ENCODE data around the gene DLG4.

Gene DLG4

DNA sequence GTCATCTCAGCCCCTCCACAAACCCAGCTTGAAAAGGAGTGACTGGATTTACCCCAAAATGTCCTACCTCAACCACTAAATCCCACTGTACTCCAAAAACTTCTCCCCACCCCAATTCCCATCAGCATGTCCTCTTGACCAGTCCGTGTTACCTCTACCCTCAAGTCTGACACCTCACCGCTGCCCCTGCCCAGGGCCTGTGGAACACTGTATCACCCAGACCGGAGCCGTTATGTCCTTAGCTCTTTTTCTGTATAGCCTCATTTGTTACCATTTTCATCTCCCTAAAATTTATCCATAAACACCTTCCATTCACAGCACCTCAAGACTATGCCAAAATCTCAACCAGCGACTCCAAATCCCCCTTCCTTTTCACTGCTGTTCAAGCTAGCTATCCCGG lies 17.2 kb upstream of the DLG4 start:
- H3K4me3 ChIP-seq (ENCODE audit: control insufficient read depth, low read depth, low read length) = peak overlapping the region; percentile 73
- TF ChIP-seq, protein P1, sequence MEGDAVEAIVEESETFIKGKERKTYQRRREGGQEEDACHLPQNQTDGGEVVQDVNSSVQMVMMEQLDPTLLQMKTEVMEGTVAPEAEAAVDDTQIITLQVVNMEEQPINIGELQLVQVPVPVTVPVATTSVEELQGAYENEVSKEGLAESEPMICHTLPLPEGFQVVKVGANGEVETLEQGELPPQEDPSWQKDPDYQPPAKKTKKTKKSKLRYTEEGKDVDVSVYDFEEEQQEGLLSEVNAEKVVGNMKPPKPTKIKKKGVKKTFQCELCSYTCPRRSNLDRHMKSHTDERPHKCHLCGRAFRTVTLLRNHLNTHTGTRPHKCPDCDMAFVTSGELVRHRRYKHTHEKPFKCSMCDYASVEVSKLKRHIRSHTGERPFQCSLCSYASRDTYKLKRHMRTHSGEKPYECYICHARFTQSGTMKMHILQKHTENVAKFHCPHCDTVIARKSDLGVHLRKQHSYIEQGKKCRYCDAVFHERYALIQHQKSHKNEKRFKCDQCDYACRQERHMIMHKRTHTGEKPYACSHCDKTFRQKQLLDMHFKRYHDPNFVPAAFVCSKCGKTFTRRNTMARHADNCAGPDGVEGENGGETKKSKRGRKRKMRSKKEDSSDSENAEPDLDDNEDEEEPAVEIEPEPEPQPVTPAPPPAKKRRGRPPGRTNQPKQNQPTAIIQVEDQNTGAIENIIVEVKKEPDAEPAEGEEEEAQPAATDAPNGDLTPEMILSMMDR (IDR thresholded peaks at IDR 0.05; ENCODE audit: control insufficient read depth, insufficient read depth, low read depth, low read length, missing control alignments) = no peak
- DNase-seq (ENCODE audit: low read depth) = no peak

DNA sequence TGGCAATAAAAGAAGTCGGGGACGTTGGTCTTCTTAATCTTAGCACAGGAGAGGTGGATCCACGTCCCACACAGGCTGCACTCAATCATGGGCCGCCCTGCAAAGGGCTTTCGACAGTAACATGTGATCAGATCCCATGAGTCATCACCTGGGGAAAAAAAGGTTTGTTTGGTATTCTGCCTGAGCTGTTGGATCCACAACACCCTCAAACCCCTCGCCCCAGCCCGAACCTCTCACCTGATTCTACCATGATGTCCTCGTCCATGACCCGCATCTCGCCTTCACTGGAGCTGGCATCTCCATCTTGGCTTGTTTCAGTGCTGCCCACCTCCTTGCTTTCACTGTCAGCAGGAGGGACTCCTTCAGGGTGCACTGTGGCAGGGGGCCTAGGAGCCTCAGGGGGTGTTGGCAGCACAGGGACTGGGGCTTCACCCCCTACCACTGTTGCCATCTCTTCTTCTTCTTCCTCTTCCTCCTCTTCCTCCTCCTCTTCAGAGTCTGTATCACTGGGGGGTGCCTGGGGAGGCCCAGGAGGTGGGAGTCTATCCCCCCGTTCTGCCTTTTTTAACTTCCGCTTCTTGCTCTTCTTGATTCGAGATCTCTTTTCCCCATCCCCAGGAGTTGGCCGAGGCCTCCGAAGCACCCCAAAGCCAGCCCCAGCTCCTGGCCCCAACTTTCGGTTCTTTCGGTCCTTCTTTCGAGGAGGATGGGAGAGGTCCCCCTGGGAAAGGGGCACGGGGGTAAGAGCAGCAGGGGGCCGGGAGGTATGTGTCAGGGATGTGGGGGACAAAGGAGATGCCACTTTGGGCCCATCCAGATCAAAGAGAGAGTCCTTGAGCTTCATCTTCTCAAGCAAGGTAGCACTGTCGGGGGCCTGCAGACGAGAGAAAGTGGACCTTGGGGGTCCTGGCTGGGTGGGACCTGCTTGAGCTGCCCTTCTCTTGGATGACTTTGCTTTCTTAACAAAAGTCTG lies 16.3 kb upstream of the DLG4 start:
- H3K4me3 ChIP-seq (ENCODE audit: control insufficient read depth, low read depth, low read length) = no peak overlapping the region
- DNase-seq (ENCODE audit: low read depth) = no peak
- TF ChIP-seq, protein P1 (IDR thresholded peaks at IDR 0.05; ENCODE audit: control insufficient read depth, insufficient read depth, low read depth, low read length, missing control alignments) = no peak

DNA sequence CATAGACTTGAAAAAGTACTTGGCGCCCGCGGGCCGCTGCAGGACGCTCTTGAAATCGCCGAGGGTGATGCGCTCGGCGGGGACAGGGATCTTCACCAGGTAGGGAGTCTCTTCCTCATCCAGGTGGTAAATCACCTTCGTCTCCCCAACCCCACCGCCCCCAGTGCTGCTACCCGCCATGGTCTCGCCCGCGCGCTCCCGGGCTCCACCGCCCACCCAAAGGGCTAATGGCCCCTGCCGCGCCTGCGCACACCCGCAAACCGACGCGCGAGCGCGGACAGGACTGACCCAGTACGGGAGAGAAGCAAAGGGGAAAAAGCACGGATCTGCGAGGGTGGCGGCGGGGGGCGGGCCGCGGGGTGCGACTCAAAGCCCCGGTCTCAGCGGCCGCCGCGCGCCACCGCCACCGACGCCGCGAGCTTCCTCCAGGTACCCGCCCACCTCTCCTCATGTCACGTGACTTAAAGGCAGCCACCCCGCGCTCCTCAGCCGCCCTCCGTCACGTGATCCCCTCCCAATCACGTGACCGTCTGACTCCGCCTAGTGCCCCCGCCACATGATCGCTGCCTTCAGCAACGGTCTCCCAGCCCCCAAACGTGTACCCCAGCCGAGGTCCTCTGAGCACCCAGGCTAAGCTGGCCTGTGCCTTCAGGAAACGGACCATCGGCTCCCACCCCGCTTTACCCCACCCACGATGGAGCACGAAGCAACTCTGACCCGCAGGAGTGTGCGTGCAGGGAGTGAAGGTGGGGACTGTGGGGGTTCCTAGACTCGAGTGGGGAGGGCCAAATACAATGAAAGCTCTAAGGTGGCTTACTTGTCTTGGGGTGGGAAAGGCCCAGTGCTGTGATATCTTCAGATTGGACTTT lies 14.7 kb upstream of the DLG4 start, which contains the start of gene DVL2:
DVL2 (minus strand) TSS at position 435 of the 869 bp plus-strand sequence; CDS start at position 180, 255 bp downstream.
- H3K4me3 ChIP-seq (ENCODE audit: control insufficient read depth, low read depth, low read length) = peak within 1 kb of the TSS; percentile 85
- peak; percentile 74 for DNase-seq (ENCODE audit: low read depth)
- TF ChIP-seq, protein P1 (IDR thresholded peaks at IDR 0.05; ENCODE audit: control insufficient read depth, insufficient read depth, low read depth, low read length, missing control alignments) = no peak

DNA sequence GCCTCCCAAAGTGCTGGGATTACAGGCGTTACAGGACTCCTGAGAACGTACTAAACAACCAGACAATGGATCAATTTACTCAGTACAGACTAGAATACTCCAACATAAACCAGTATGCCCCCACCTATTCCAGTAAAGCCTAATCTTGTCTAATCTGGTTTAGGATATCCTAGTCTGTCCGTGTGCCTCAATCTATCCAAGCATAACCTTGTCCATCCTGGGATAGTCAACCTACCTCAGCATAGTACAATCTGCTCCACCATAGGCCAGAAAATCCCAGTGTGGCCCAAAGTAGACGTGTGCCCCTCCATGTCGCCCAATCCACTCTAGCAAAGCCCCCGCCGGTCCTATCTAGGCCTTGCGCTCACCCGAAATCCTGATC lies 14.1 kb upstream of the DLG4 start:
- TF ChIP-seq, protein P1 (IDR thresholded peaks at IDR 0.05; ENCODE audit: control insufficient read depth, insufficient read depth, low read depth, low read length, missing control alignments) = no peak
- peak overlapping the region; percentile 85 for H3K4me3 ChIP-seq (ENCODE audit: control insufficient read depth, low read depth, low read length)
- DNase-seq (ENCODE audit: low read depth) = no peak

DNA sequence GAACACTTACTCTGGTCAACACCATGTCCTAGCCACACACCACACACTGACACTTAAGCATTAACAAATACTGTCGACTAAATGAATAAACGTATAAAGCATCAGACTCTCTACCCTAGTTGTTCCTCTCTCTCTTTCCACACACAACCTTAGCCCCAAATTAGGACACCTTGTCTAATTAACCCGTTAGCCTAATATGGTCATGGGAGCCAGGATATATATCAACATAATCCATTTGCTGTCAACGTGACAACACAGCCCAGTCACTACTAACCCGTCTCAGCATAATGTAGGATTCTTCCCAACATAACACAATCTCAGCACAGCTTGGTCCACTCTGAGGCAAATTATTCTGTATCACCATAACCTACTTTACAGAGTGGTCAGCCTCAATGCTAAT lies 12.5 kb upstream of the DLG4 start:
- DNase-seq (ENCODE audit: low read depth) = no peak
- H3K4me3 ChIP-seq (ENCODE audit: control insufficient read depth, low read depth, low read length) = no peak overlapping the region
- TF ChIP-seq, protein P1 (IDR thresholded peaks at IDR 0.05; ENCODE audit: control insufficient read depth, insufficient read depth, low read depth, low read length, missing control alignments) = no peak

DNA sequence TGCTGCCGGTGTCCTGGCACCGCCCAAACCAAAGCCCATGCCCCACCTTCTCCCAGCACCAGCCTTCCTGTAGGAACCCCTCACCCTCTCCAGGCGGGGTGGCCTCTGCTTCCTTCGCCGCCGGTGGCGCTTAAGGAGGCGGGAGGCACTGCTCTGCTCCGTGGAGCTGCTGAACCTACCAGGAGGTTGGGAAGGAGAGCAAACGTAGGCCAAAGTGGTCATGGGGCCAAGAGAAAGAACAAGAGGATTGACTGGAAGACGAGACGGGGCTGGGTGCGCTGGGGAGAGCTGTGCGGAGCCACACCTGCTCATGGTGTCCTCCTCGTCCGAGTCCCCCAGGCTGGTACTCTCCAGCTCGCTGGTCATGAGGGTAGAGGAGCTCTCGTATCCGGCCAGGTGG lies 9.9 kb upstream of the DLG4 start:
- TF ChIP-seq, protein P1 (IDR thresholded peaks at IDR 0.05; ENCODE audit: control insufficient read depth, insufficient read depth, low read depth, low read length, missing control alignments) = no peak
- DNase-seq (ENCODE audit: low read depth) = no peak
- no peak overlapping the region for H3K4me3 ChIP-seq (ENCODE audit: control insufficient read depth, low read depth, low read length)
